GM18502 (cell line): ENCODE measurements around the gene MINDY1.

Experiments
- ATAC-seq: cut with Tn5 transposase; IDR thresholded peaks from one replicate; pipeline ENCODE4 v1.9.1; 2021; ENCODE audit warnings: mild to moderate bottlenecking; ENCODE audit not compliant: unreplicated experiment, poor library complexity

Gene MINDY1

DNA sequence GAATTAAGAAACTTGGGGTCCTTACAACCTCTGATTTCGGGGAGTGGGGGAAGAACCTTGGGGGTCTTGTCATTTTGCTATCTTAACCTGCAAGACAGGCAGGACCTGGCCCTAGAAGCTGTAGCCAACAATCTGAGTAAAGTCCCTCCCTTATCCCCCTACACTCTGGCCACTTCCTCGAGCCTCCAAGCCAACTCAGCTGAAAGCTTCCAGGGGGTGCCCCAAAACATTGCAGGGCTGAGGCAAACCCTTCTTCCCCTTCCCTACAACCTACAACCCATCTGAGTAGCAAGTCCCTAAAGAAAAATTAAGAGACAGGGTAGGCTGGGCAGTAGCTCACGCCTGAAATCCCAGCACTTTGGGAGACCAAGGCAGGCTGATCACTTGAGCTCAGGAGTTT is 37.1 kb downstream of the MINDY1 start:
- no peak for ATAC-seq

DNA sequence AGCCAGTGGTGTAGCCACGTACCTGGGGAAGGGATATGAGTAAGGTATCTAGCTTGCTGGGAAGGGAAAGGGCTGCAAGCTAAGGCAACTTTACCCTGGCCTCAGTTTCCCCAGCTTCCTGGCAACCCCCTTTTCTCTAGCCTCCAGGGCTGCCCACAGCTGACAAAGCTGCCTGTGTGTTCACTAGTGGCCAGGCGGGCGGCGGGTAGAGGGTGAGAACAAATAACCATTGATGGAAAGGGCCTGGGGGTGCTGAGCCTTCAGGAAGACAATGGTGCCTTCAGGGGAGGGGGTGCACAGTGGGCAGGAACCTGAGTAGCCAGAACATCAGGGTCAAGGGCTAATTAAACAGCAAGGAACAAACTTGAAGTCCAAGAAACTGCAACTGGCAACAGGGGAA is 38.2 kb downstream of the MINDY1 start:
- ATAC-seq: no peak

DNA sequence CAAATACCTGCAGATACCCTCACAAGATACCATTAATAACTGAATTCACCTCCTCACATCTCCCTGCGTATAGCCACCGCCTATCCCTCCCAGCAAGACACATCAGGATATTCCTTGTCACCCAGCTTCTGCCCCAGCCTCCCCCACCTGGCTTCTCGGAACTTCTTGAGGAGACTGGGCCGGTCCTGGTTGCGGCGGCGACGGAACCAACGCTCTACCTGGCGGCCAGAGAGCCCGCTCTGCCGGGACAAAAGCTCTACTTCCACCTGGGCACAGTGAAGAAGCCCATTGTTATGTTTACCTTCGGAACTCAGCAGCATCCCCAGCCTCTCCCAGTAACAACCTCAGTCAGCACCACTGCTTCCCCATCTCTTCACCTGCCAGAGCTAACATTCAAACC is 38.8 kb downstream of the MINDY1 start:
- no peak for ATAC-seq

DNA sequence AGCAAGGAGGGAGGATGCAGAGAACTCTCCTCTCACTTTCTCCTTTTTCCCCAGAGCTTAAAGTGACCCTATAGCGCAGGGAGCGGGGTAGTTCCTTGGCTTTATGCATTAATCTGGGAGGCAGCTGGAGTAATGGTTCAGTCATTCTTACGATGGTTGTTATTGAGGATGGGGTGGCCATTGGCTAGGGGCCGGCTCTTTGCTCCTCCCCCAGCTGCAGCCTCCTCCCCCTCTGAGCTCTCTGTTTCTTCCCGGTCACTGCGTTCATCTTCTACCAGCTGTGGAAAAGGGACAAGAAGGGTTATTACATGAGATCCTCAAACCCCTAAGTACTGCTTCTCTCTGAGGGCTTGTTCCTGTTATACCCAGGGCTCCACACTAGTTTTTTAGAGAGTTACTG is 40.7 kb downstream of the MINDY1 start:
- no peak for ATAC-seq

DNA sequence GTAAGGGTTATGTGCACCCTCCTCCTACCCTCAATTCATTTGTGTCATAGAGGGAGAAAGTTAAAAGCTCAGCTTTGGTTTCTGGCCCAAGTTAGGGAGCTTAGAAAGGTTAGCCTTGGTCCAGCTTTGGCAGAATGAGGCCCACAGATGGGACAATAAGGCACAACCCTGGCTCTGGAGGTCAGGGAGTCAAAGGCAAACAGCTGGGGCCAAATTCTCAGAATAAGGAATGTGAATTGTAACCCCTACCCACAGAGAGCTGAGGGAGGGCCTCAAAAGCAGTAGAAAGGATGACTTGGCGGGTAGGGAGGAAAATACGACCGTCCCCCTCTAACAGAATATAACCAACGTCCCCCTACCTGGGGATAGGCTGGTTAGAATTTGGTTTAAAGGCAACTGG is 41.1 kb downstream of the MINDY1 start:
- no peak for ATAC-seq

DNA sequence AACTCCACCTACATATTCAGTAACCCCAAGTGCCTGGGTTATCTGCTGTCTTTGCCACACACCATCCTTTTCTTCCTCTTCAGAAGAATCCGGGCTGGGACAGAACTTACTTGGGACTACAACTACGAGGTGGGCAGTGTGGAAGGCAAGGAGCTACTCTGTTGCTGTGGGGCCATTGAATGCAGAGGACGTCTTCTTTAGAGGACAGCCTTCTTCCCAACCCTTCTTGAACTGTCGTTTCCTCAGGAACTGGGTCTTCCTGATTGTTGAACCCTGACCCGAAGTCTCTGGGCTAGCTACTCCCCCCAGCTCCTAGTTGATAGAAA is 42.6 kb downstream of the MINDY1 start:
- ATAC-seq: no peak

DNA sequence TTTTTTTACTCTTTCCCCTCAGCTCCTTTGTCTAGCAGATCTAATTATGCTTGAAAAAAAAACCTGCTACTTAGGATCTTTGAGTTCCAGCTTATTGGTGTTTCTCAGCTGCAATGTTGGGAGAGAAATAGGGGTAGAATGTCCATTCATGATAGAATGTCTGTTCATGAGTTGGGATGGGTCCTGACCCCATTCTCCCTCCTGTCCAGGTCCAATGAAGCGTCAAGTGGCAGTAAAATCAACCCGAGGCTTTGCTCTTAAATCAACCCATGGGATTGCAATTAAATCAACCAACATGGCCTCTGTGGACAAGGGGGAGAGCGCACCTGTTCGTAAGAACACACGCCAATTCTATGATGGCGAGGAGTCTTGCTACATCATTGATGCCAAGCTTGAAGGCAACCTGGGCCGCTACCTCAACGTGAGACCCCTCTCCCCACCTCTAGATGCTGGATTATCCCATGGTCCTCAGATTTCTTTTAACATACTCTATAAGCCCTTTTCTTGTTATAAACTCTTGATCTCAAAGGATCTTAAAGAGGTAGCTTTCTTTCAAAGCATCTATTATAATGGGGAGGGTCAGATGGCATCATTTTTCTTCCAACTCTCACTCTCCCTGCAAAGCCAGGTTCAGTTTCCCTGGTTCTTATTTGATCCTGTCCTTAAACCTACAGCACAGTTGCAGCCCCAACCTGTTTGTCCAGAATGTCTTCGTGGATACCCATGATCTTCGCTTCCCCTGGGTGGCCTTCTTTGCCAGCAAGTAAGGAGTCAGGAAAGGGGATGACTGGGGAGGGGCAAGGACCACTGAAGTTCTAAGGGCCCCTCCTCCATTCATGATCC is 43.2 kb downstream of the MINDY1 start:
- no peak for ATAC-seq

DNA sequence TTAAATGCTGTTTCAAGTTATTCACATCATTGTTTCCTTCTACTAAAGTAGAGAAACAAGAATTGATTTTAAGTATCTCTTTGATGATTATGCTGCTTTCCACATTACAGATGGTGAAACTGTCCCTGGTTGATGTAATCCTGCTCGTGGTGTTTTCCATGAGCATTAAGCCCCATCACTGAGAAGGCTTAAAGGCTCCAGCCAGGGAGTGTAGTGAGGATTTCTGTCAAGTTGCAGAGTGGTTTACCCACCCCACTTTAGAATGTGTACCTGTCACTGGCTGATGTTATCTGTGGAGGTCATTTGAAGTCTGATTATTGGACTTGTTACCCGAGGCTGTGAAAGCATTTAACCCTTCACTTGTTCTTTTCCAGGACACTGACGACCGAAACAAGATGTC is 44.9 kb downstream of the MINDY1 start:
- ATAC-seq: no peak

DNA sequence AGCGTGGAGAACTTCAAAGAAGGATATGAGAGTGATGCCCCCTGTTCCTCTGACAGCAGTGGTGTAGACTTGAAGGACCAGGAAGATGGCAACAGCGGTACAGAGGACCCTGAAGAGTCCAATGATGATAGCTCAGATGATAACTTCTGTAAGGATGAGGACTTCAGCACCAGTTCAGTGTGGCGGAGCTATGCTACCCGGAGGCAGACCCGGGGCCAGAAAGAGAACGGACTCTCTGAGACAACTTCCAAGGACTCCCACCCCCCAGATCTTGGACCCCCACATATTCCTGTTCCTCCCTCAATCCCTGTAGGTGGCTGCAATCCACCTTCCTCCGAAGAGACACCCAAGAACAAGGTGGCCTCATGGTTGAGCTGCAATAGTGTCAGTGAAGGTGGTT is 46.1 kb downstream of the MINDY1 start:
- ATAC-seq: no peak

DNA sequence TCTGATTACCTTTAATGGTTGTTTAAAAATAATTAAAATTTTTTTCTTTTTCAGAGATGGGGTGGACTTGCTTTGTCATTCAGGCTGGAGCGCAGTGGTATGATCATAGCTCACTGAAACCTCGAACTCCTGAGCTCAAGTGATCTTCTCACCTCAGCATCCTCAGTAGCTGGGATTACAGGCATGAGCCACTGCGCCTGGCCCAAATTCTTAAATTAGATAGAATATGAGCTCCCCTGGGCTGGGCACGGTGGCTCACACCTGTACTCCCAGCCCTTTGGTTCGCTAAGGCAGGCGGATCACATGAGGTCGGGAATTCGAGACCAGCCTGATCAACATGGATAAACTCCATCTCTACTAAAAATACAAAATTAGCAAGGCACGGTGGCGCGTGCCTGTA is 49.0 kb downstream of the MINDY1 start:
- no peak for ATAC-seq

DNA sequence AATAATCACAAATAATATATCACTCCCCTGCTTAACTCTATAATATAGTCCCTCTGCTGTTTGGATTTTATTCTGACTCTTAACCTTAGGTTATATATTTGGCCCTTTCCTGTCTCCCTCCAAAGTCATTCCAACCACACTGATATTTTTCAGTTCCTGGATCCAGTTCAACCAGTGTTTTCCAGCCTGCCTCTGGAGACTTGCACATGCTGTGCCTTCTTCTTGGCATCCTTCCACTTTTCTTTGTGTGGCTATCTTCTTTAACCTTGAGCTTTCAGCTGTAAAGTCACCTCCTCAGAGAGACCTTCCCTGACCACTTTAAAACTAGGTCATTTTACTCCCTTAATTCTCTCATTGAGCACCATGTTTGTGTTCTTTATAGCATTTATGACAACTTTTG is 51.4 kb downstream of the MINDY1 start:
- no peak for ATAC-seq

DNA sequence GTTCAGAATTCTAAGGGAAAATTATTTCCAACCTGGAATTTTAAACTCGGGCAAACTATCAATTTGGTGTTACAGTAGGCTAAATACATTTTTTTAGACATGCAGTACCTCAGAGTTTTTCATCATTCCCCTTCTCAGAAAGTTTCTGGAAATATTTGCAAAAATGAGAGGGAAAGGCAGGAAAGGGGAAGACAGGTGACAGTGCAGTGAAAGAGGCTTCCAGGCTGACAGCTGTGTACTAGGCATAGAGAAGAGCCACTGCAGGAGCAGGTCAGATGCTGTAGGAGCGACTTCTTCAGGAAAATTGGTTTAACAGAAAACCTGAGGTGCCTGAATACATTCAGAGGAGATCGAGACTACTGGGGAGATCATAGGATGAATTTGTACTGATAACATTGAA is 52.0 kb downstream of the MINDY1 start:
- ATAC-seq: no peak
